ENCODE measurements around the gene PCLO. TPM values are rescaled to one million over a fixed set of nuclear protein-coding genes. Genes with fewer than 3 reads are reported as not detected.

PCLO gene
- total RNA-seq, 1 experiment from 2014 or later = 3.0 TPM

GRCh38 chr7:83173664-83174063 is 11.0 kb upstream of the PCLO start:
- ATAC-seq (no peak), DNase-seq (ENCODE audit: low spot score) (no peak)
- no peak overlapping the region for H3K4me3 Mint-ChIP-seq
- peaks cover 6% of the 10 kb centered on the region for H3K4me1 Mint-ChIP-seq
- H3K27ac Mint-ChIP-seq = no peak overlapping the region
- no peaks in the 10 kb centered on the region for H3K36me3 Mint-ChIP-seq
- H3K9me3 Mint-ChIP-seq = peaks cover 4% of the 10 kb centered on the region
- ChIA-PET CTCF (no interaction called here), POLR2A (no interaction called here)
- H3K27me3 Mint-ChIP-seq (ENCODE audit: low read depth) = no peaks in the 10 kb centered on the region
- TF ChIP-seq MYBL2 (CRISPR knock-in tag; IDR thresholded peaks at IDR 0.05) (no peak), ARID4B (CRISPR knock-in tag; IDR thresholded peaks at IDR 0.05; ENCODE audit: borderline replicate concordance) (no peak), CBFB (CRISPR knock-in tag; IDR thresholded peaks at IDR 0.05; ENCODE audit: low read depth) (no peak), ZBTB21 (CRISPR knock-in tag; IDR thresholded peaks at IDR 0.05; ENCODE audit: borderline replicate concordance) (no peak), CREM (CRISPR knock-in tag; IDR thresholded peaks at IDR 0.05) (no peak), NR3C1 (CRISPR knock-in tag; conservative IDR thresholded peaks at IDR 0.05; ENCODE audit: low read depth) (no peak), ZNF423 (CRISPR knock-in tag; IDR thresholded peaks at IDR 0.05) (no peak), E2F5 (CRISPR knock-in tag; IDR thresholded peaks at IDR 0.05) (no peak), AFF4 (CRISPR knock-in tag; IDR thresholded peaks at IDR 0.05; ENCODE audit: borderline replicate concordance) (no peak), KAT7 (CRISPR knock-in tag; IDR thresholded peaks at IDR 0.05; ENCODE audit: borderline replicate concordance) (no peak), STAT6 (CRISPR knock-in tag; conservative IDR thresholded peaks at IDR 0.05; ENCODE audit: low read depth) (no peak), HMGA2 (CRISPR knock-in tag; IDR thresholded peaks at IDR 0.05) (no peak), ATF2 (CRISPR knock-in tag; IDR thresholded peaks at IDR 0.05; ENCODE audit: borderline replicate concordance, low read depth) (no peak)
- TF ChIP-seq, protein P1, sequence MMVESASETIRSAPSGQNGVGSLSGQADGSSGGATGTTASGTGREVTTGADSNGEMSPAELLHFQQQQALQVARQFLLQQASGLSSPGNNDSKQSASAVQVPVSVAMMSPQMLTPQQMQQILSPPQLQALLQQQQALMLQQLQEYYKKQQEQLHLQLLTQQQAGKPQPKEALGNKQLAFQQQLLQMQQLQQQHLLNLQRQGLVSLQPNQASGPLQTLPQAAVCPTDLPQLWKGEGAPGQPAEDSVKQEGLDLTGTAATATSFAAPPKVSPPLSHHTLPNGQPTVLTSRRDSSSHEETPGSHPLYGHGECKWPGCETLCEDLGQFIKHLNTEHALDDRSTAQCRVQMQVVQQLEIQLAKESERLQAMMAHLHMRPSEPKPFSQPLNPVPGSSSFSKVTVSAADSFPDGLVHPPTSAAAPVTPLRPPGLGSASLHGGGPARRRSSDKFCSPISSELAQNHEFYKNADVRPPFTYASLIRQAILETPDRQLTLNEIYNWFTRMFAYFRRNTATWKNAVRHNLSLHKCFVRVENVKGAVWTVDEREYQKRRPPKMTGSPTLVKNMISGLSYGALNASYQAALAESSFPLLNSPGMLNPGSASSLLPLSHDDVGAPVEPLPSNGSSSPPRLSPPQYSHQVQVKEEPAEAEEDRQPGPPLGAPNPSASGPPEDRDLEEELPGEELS (CRISPR knock-in tag; IDR thresholded peaks at IDR 0.05) = no peak
- TF ChIP-seq, protein P2, sequence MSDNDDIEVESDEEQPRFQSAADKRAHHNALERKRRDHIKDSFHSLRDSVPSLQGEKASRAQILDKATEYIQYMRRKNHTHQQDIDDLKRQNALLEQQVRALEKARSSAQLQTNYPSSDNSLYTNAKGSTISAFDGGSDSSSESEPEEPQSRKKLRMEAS (CRISPR knock-in tag; IDR thresholded peaks at IDR 0.05) = no peak
- TF ChIP-seq, protein P3, sequence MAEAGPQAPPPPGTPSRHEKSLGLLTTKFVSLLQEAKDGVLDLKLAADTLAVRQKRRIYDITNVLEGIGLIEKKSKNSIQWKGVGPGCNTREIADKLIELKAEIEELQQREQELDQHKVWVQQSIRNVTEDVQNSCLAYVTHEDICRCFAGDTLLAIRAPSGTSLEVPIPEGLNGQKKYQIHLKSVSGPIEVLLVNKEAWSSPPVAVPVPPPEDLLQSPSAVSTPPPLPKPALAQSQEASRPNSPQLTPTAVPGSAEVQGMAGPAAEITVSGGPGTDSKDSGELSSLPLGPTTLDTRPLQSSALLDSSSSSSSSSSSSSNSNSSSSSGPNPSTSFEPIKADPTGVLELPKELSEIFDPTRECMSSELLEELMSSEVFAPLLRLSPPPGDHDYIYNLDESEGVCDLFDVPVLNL (CRISPR knock-in tag; IDR thresholded peaks at IDR 0.05; ENCODE audit: borderline replicate concordance, low read depth) = no peak

All from WTC11 (cell line).